A549 (cell line): Measurements from ENCODE around the gene TRPC6. TPM values are rescaled to one million over a fixed set of nuclear protein-coding genes. Genes with fewer than 3 reads are reported as not detected.

Experiments used
- ATAC-seq, 2 experiments: fragments of 200-7000 bp in 1 of 2; fragments of >200 bp in 1 of 2; cut with Nextera tagmentation in 1 of 2; cut with Tn5 transposase in 1 of 2; 3 replicates each; pipeline versions ENCODE4 v1.8.0 to v1.9.1; 2018 to 2020; ENCODE audit warnings: mild to moderate bottlenecking in 1 of 2, moderate library complexity in 1 of 2
- CTCF ChIA-PET: fragments of 300-600 bp; sonication (Branson Sonifier 250); formaldehyde crosslinking; extraction: SDS; loops from one replicate; lab custom pipeline; 2021; ENCODE audit warnings: antibody characterized with exemption, inconsistent platforms; lab: Yijun Ruan, JAX
- POLR2A ChIA-PET: fragments of 350-600 bp; formaldehyde crosslinking; extraction: SDS; loops from one replicate; lab custom pipeline; 2021; ENCODE audit warnings: antibody characterized with exemption, inconsistent platforms; lab: Yijun Ruan, JAX
- DNase-seq, 2 experiments: peaks; one replicate each; pipeline versions ENCODE4 v3.0.0 to v3.0.0-alpha.2; 2011 to 2016; ENCODE audit warnings: low read depth in 1 of 2, low spot score in 1 of 2
- FAIRE-seq: peaks from 2 replicates; lab custom pipeline; 2011; peaks lifted over from hg19 to GRCh38; lab: Jason Lieb, UNC
- H3K27ac ChIP-seq, 2 experiments: fragments of >200 bp; sonication (Bioruptor Twin); formaldehyde crosslinking; 3 replicates each; pipeline ENCODE4 v1.5.1; 2016 to 2017
- H3K4me1 ChIP-seq: fragments of >200 bp; sonication (Bioruptor Twin); formaldehyde crosslinking; 3 replicates; pipeline ENCODE4 v1.6.1; 2016
- H3K4me2 ChIP-seq: fragments of >200 bp; sonication (Bioruptor Twin); formaldehyde crosslinking; 3 replicates; pipeline ENCODE4 v1.6.1; 2016
- H3K4me3 ChIP-seq: fragments of >200 bp; sonication (Bioruptor Twin); formaldehyde crosslinking; 3 replicates; pipeline ENCODE4 v1.5.1; 2016
- H3K9me3 ChIP-seq: fragments of >200 bp; sonication (Bioruptor Twin); formaldehyde crosslinking; 3 replicates; pipeline ENCODE4 v1.6.1; 2016
- ATOH8 ChIP-seq: fragments of 250-450 bp; sonication (Bioruptor Pico); IDR thresholded peaks from 2 replicates; pipeline ENCODE4 v1.5.0; 2020; ENCODE audit warnings: low read depth, mild to moderate bottlenecking, moderate library complexity
- BCL3 ChIP-seq: fragments of >200 bp; sonication (Bioruptor Twin); formaldehyde crosslinking; IDR thresholded peaks from 3 replicates; pipeline ENCODE4 v1.6.1; 2016
- BHLHE40 ChIP-seq: IDR thresholded peaks from 2 replicates; pipeline ENCODE4 v1.6.1; 2012; ENCODE audit warnings: low read depth, low read length, inconsistent platforms
- CEBPB ChIP-seq, 2 experiments: fragments of >200 bp in 1 of 2; sonication (Bioruptor Twin) in 1 of 2; formaldehyde crosslinking in 1 of 2; IDR thresholded peaks; 2 replicates each; pipeline ENCODE4 v1.6.1; 2012 to 2016
- E2F6 ChIP-seq: IDR thresholded peaks from 2 replicates; pipeline ENCODE4 v1.6.1; 2012; ENCODE audit warnings: low read depth, borderline replicate concordance
- EHMT2 ChIP-seq: fragments of 200-600 bp; sonication (generic); IDR thresholded peaks from 2 replicates; pipeline ENCODE4 v1.6.1; 2016; ENCODE audit warnings: antibody characterized with exemption, low read depth, mild to moderate bottlenecking, moderate library complexity
- ELK1 ChIP-seq: fragments of 150-350 bp; IDR thresholded peaks from 2 replicates; pipeline ENCODE4 v1.6.1; 2014; ENCODE audit warnings: low read depth, mild to moderate bottlenecking, low read length
- EP300 ChIP-seq, 2 experiments: fragments of >200 bp; sonication (Bioruptor Twin); formaldehyde crosslinking; IDR thresholded peaks; 2 replicates in 1 of 2; 3 replicates in 1 of 2; pipeline ENCODE4 v1.6.1; 2016 to 2017
- FOSL2 ChIP-seq, 2 experiments: fragments of 450-650 bp in 1 of 2; fragments of >200 bp in 1 of 2; sonication (Bioruptor Twin) in 1 of 2; formaldehyde crosslinking; IDR thresholded peaks; 2 replicates each; pipeline versions ENCODE4 v1.5.0 to v1.6.1; 2016 to 2020; ENCODE audit warnings: mild to moderate bottlenecking in 1 of 2, moderate library complexity in 1 of 2
- FOXS1 ChIP-seq: fragments of 250-450 bp; sonication (Bioruptor Pico); IDR thresholded peaks from 2 replicates; pipeline ENCODE4 v1.5.0; 2020; ENCODE audit warnings: mild to moderate bottlenecking, moderate library complexity
- HMGXB4 ChIP-seq: fragments of 250-450 bp; sonication (Bioruptor Pico); IDR thresholded peaks from 2 replicates; pipeline ENCODE4 v1.5.0; 2021; ENCODE audit warnings: mild to moderate bottlenecking, moderate library complexity, borderline replicate concordance
- JUNB ChIP-seq: fragments of >200 bp; sonication (Bioruptor Twin); formaldehyde crosslinking; IDR thresholded peaks from 2 replicates; pipeline ENCODE4 v1.6.1; 2016
- KDM5A ChIP-seq: fragments of 200-600 bp; sonication (generic); IDR thresholded peaks from 2 replicates; pipeline ENCODE4 v1.6.1; 2016; ENCODE audit warnings: antibody characterized with exemption, mild to moderate bottlenecking
- MYC ChIP-seq: IDR thresholded peaks from 2 replicates; pipeline ENCODE4 v1.6.1; 2012; ENCODE audit warnings: mild to moderate bottlenecking, inconsistent platforms, low read length, improper control_type of control experiment, borderline replicate concordance
- NFE2L2 ChIP-seq: fragments of 150-350 bp; conservative IDR thresholded peaks from 2 replicates; pipeline ENCODE4 v1.6.1; 2014; ENCODE audit warnings: low read length
- NR3C1 ChIP-seq: fragments of >200 bp; sonication (Bioruptor Twin); formaldehyde crosslinking; IDR thresholded peaks from 3 replicates; pipeline ENCODE4 v1.6.1; 2017
- POLR2A ChIP-seq: IDR thresholded peaks from 2 replicates; pipeline ENCODE4 v1.6.1; 2012; ENCODE audit warnings: mild to moderate bottlenecking, low read length
- RFX5 ChIP-seq: fragments of 450-650 bp; IDR thresholded peaks from 2 replicates; pipeline ENCODE4 v1.7.1; 2014; ENCODE audit warnings: antibody characterized with exemption, mild to moderate bottlenecking, moderate library complexity
- TP53 ChIP-seq: fragments of 250-450 bp; sonication (Bioruptor Pico); IDR thresholded peaks from 2 replicates; pipeline ENCODE4 v1.5.0; 2021; ENCODE audit warnings: mild to moderate bottlenecking, moderate library complexity
- ZC3H11A ChIP-seq: fragments of 450-650 bp; IDR thresholded peaks from 2 replicates; pipeline ENCODE4 v1.6.1; 2014; ENCODE audit warnings: antibody characterized with exemption, mild to moderate bottlenecking
- ZFP36 ChIP-seq: fragments of 450-650 bp; IDR thresholded peaks from 2 replicates; pipeline ENCODE4 v1.6.1; 2014; ENCODE audit warnings: borderline replicate concordance; ENCODE audit not compliant: partially characterized antibody
- WGBS: methylation state at CpG from one replicate; pipeline ENCODE4 v1.1.6; 2017; ENCODE audit errors: missing lambda C conversion rate; 5-methylcytosine and 5-hydroxymethylcytosine counted together
- polyA plus RNA-seq, 4 experiments: library from polyadenylated mRNA; depleted of rRNA in 3 of 4; stranded (reverse); fragments of >200 nt; fragmentation: RNase III in 1 of 4; extraction: RNeasy Plus Mini Kit Qiagen cat#74134 plus additional on column Dnase treatment in 1 of 4; gene quantifications; 2 replicates in 3 of 4; 3 replicates in 1 of 4; pipeline ENCODE4 v1.2.3, GENCODE V29; 2011 to 2017

Gene TRPC6
- polyA plus RNA-seq, 2 of the 4 experiments (the other 2 are of a cell fraction) = 0.70 to 1.0 TPM

- H3K4me1 ChIP-seq = 0 out of 3 replicates have a peak, but pooled peaks cover 5% of the 10 kb centered on the region
- no peaks in the 10 kb centered on the region for H3K9me3 ChIP-seq
- DNase-seq = no peak
- no peak for ATAC-seq
- no peak overlapping the region for H3K4me3 ChIP-seq
- no peak for FAIRE-seq
- WGBS = 89% methylated on average over 4 of the region's 4 CpGs
- TF ChIP-seq EP300 (IDR thresholded peaks at IDR 0.05) = no peak
- no peak for TF ChIP-seq ZC3H11A
- TF ChIP-seq ZFP36 = no peak
- TF ChIP-seq ELK1 = no peak
- no peak overlapping the region for H3K27ac ChIP-seq
- ChIA-PET POLR2A (no interaction called here), CTCF (no interaction called here)
- H3K4me2 ChIP-seq = no peak overlapping the region
Measured at GRCh38 chr11:101475699-101476098, 108.1 kb downstream of the TRPC6 start.

- FAIRE-seq = no peak
Measured at GRCh38 chr11:101474666-101475065, 109.1 kb downstream of the TRPC6 start.

More at GRCh38 chr11:101474666-101475065, 109.1 kb downstream of the TRPC6 start:
- DNase-seq = no peak
- Histone ChIP-seq H3K4me3 (no peak overlapping the region), H3K9me3 (no peaks in the 10 kb centered on the region), H3K4me2 (no peak overlapping the region), H3K27ac (no peak overlapping the region), H3K4me1 (0 out of 3 replicates have a peak, but pooled peaks cover 6% of the 10 kb centered on the region)
- ATAC-seq = no peak
- WGBS = 68% methylated on average over 3 of the region's 3 CpGs
- CTCF ChIA-PET = no interaction called here
- POLR2A ChIA-PET = no interaction called here
- no peak for TF ChIP-seq FOXS1 (CRISPR knock-in tag)
- TF ChIP-seq EHMT2 = no peak
- no peak for TF ChIP-seq ZC3H11A
- no peak for TF ChIP-seq E2F6
- no peak for TF ChIP-seq RFX5
- no peak for TF ChIP-seq POLR2A
- no peak for TF ChIP-seq ELK1
- TF ChIP-seq KDM5A = no peak
- TF ChIP-seq NFE2L2 = no peak
- no peak for TF ChIP-seq FOSL2 (IDR thresholded peaks at IDR 0.05)
- TF ChIP-seq FOSL2 (CRISPR knock-in tag; IDR thresholded peaks at IDR 0.05) = no peak
- no peak for TF ChIP-seq TP53
- no peak for TF ChIP-seq JUNB
- no peak for TF ChIP-seq ATOH8 (CRISPR knock-in tag)
- no peak for TF ChIP-seq BHLHE40
- TF ChIP-seq NR3C1 = no peak
- no peak for TF ChIP-seq CEBPB (IDR thresholded peaks at IDR 0.05)
- no peak for TF ChIP-seq BCL3
- TF ChIP-seq ZFP36 = no peak
- no peak for TF ChIP-seq MYC
- no peak for TF ChIP-seq HMGXB4 (CRISPR knock-in tag)
